ENCODE results near the gene ARPC1B.

DNA sequence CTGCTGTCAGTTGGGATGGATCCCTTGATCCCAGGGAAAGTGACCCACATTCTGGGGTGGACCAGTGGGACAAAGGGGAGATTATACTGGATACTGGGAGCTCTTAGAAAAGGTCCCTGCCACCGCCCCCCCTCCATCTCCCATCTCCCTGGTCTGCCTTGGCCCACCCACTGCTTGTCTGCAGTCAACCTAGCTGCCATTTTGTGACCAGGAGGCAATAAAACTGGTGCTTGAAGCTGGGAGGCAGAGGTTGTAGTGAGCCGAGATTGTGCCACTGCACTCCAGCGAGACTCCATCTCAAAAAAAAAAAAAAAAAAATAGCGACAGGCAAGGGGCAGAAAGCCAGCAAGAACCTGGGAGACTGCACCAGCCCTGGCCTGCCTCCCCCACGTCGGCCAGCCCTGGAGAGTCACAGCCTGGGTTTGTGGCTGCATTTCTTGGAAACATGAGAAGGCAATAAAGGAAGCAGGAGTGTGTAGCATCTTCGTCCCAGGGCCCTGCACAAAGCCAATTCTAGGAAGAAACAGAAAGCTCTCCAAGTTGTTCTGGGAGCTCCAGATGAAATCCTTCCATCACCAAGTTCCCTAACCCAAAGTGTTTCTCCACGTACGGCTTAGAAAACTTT is 4.7 kb upstream of the ARPC1B start:
- TF ChIP-seq, protein P1, sequence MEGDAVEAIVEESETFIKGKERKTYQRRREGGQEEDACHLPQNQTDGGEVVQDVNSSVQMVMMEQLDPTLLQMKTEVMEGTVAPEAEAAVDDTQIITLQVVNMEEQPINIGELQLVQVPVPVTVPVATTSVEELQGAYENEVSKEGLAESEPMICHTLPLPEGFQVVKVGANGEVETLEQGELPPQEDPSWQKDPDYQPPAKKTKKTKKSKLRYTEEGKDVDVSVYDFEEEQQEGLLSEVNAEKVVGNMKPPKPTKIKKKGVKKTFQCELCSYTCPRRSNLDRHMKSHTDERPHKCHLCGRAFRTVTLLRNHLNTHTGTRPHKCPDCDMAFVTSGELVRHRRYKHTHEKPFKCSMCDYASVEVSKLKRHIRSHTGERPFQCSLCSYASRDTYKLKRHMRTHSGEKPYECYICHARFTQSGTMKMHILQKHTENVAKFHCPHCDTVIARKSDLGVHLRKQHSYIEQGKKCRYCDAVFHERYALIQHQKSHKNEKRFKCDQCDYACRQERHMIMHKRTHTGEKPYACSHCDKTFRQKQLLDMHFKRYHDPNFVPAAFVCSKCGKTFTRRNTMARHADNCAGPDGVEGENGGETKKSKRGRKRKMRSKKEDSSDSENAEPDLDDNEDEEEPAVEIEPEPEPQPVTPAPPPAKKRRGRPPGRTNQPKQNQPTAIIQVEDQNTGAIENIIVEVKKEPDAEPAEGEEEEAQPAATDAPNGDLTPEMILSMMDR (IDR thresholded peaks at IDR 0.05; ENCODE audit: control extremely low read depth in 1 of 3, insufficient read depth in 1 of 3, low read depth in 1 of 3, low read length in 3 of 3), result no peak
- TF ChIP-seq CHD1 (IDR thresholded peaks at IDR 0.05; ENCODE audit: low read depth, low read length), result no peak
- no peak for TF ChIP-seq POLR2AphosphoS5 (IDR thresholded peaks at IDR 0.05; ENCODE audit: low read depth, low read length)

Measured in H1 (cell line).